Inflammatory macrophage treated with lipopolysaccharide for 4 hours (primary cell): ENCODE results near the gene ABHD14A.

ENCODE experiments used
- DNase-seq: peaks from one replicate; pipeline ENCODE4 v3.0.0-alpha.2; 2020

ABHD14A gene

GRCh38 chr3:52021489-52022268 is 46.8 kb downstream of the ABHD14A start:
- DNase-seq: no peak

- DNase-seq: no peak
Measured at GRCh38 chr3:52022323-52023100, 47.6 kb downstream of the ABHD14A start.

GRCh38 chr3:52023101-52023770 is 48.4 kb downstream of the ABHD14A start:
- no peak for DNase-seq

- DNase-seq: no peak
Measured at GRCh38 chr3:52023860-52024764, 49.2 kb downstream of the ABHD14A start.

- no peak for DNase-seq
Measured at GRCh38 chr3:52024765-52025452, 50.0 kb downstream of the ABHD14A start.

GRCh38 chr3:52025453-52025852 is 50.6 kb downstream of the ABHD14A start:
- no peak for DNase-seq

GRCh38 chr3:52026041-52026440 is 51.2 kb downstream of the ABHD14A start:
- no peak for DNase-seq

GRCh38 chr3:52028572-52028971 is 53.7 kb downstream of the ABHD14A start:
- no peak for DNase-seq

GRCh38 chr3:52029053-52029452 is 54.2 kb downstream of the ABHD14A start:
- no peak for DNase-seq

- no peak for DNase-seq
Measured at GRCh38 chr3:52029535-52029934, 54.7 kb downstream of the ABHD14A start.
